ENCODE data around the gene FUT1. TPM values are rescaled to one million over a fixed set of nuclear protein-coding genes. Genes with fewer than 3 reads are reported as not detected.

FUT1 gene
- total RNA-seq, 2 experiments from 2014 or later, result 0.16 to 0.26 TPM

DNA sequence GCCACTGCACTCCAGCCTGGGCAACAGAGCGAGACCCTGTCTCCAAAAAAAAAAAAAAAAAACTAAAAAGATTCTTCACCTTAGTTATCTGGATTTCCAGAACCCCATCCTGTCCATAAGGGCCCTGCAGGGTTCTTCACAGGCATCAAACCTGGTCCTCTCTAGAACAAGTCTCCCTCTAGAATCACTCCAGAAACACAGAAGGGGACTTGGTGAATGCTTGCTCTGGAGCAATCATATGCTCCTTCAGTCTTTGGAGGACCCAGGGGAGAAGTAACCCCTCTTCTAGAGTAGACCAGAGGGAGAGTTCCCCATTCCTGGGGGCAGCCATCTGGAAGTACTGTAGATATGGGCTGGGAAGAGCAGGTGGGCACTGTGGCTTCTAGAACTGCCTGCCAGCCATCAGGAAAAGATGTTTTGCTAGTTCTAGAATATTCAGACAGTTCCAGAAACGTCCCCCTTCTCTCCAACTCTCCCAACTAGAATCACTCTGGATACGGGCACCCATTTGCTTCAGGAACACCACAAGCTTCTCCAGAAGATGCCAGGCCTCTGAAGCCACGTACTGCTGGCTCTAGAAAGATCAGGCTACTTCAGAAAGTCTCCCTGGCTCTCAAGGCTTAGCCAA lies 2.8 kb downstream of the FUT1 start:
- ChIA-PET CTCF (no interaction called here), POLR2A (no interaction called here)
- ATAC-seq, result no peak
- H3K9me3 Mint-ChIP-seq (ENCODE audit: insufficient read depth), result peaks cover 10% of the 10 kb centered on the region
- H3K27me3 Mint-ChIP-seq (ENCODE audit: low read depth), result peaks cover 25% of the 10 kb centered on the region
- no peak for DNase-seq
- H3K36me3 Mint-ChIP-seq (ENCODE audit: low read depth), result no peaks in the 10 kb centered on the region
- peaks cover 26% of the 10 kb centered on the region for H3K4me1 Mint-ChIP-seq (ENCODE audit: low read depth)
- no peak overlapping the region for H3K27ac Mint-ChIP-seq
- no peak overlapping the region for H3K4me3 Mint-ChIP-seq

DNA sequence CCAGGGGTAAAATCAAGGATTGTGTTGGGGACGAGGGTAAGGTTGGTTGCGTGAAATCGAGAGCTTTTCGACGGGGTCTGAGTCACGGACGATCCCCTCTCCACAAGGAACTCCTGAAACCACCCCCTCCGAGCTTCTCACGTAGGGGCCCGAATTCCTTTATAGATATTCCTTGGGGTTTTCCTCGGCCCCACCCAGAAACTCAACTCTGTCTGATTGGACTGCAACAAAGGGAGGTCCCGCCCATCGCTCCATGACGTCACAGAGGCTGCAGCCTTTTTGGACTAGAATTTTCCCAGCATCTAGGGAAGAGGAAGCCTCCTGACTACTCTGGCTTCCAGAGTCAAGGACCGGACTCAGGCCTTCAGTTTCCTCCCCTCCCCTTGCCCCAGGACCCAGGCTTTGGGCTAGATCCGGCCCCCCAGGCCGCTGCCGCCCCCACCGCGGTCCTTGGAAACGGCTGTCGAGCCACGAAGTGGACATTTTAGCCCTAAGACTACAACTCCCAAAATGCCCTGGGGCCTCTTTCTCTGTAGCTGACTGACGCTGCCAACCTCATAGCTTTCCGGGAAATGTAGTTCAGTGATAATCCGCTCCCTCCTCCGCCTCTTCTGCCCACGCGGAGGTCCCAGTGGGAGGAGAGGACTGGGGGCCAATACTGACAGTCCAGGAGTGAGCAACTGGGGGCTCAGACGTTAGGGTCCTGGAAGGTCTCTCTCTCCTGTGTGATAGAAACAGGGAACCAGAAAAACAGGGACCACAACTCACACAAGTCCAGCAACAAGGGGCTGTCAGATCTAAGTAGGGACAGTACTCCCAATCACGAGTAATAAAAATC lies 5.5 kb downstream of the FUT1 start, which contains the start of gene IZUMO1:
IZUMO1 (minus strand) TSS at position 172 of the 838 bp plus-strand sequence. CDS start 1,050 bp downstream, outside the sequence.
- ATAC-seq, result peak; percentile 72
- peak within 1 kb of the TSS; percentile 31 for H3K4me3 Mint-ChIP-seq
- H3K27ac Mint-ChIP-seq, result no peak within 1 kb of the TSS
- no peaks in the 10 kb centered on the region for H3K36me3 Mint-ChIP-seq (ENCODE audit: low read depth)
- peaks cover 10% of the 10 kb centered on the region for H3K9me3 Mint-ChIP-seq (ENCODE audit: insufficient read depth)
- ChIA-PET POLR2A (interaction anchor here (0.5 to 0.9 kb wide), 2 partner anchors 30 to 1539 kb away, joined by 3 read pairs; no protein-coding TSS in a partner anchor), CTCF (interaction anchor here (1.4 to 1.7 kb wide), 3 partner anchors 8 to 95 kb away, joined by 3 to 5 read pairs (median 4); no protein-coding TSS in a partner anchor)
- H3K4me1 Mint-ChIP-seq (ENCODE audit: low read depth), result peaks cover 14% of the 10 kb centered on the region
- DNase-seq, result peak; percentile 68
- peaks cover 11% of the 10 kb centered on the region for H3K27me3 Mint-ChIP-seq (ENCODE audit: low read depth)

DNA sequence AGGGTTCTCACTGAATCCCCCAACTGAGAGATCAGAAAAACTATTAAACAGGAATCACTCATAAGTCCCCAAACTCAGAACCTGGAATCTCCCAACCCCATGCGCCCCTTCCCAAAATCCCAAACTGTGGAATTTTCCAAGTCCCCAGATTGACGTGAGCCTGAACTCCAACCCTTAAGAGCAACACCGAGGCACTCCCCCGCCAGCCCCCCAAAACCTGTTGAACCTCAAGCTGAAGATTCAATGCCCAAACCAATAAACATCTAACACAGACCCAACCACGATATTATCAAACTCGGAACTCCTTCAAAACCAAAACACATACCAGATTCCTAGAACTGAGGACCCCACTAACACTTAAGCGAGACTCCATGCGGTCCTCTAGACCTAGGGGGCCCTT lies 6.3 kb downstream of the FUT1 start:
- Mint-ChIP-seq H3K4me1 (ENCODE audit: low read depth) (peaks cover 18% of the 10 kb centered on the region), H3K27ac (no peak overlapping the region), H3K36me3 (ENCODE audit: low read depth) (no peaks in the 10 kb centered on the region), H3K9me3 (ENCODE audit: insufficient read depth) (peaks cover 10% of the 10 kb centered on the region), H3K27me3 (ENCODE audit: low read depth) (peaks cover 12% of the 10 kb centered on the region), H3K4me3 (no peak overlapping the region)
- ATAC-seq (no peak), DNase-seq (no peak)
- ChIA-PET CTCF (interaction anchor here (1.5 kb wide), 1 partner anchor 96 kb away, joined by 4 read pairs; no protein-coding TSS in a partner anchor), POLR2A (interaction anchor here (0.5 to 0.9 kb wide), 2 partner anchors 29 to 1538 kb away, joined by 3 read pairs; no protein-coding TSS in a partner anchor)

DNA sequence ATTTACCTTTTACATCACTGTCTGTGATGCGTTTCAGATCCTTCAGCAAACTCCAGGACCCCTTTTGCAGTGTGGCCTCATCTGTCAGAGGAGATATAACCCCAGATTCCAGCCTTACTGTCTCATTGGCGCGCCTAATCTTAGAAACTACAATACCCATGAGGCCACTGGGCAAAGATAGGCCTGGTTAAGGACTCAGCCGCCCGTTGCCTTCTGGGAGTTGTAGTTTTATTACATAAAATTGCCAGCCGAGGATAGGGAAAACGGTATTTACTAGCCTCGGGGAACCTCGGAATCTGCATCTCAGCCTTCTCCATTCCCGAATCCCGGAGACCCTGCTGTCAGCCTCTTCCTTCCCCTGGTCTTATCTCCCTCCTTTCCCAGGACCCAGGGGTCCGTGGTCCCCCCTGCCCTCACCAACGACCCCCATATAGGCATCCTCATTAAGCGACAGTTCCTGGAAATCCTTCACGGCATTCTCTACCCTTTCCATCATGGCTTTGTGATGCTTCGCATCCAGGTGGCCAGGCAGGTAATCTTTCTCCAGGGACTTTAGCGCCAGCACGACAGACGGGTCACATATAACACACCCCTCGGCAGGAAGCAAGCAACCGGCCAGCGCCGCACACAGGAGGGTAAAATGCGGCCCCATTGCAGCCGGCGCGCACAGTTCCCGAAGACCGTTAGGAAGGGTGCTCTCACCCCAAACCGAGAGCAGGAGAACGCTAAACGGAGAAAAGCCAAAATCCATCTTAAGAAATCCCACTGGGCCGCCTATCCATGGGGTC lies 7.0 kb downstream of the FUT1 start:
- peaks cover 10% of the 10 kb centered on the region for H3K9me3 Mint-ChIP-seq (ENCODE audit: insufficient read depth)
- H3K27ac Mint-ChIP-seq, result no peak overlapping the region
- DNase-seq, result peak; percentile 68
- ChIA-PET POLR2A (interaction anchor here (1.5 kb wide), 1 partner anchor 32 kb away, joined by 5 read pairs; no protein-coding TSS in a partner anchor), CTCF (no interaction called here)
- H3K27me3 Mint-ChIP-seq (ENCODE audit: low read depth), result peaks cover 14% of the 10 kb centered on the region
- ATAC-seq, result peak; percentile 68
- no peak overlapping the region for H3K4me3 Mint-ChIP-seq
- H3K36me3 Mint-ChIP-seq (ENCODE audit: low read depth), result no peaks in the 10 kb centered on the region
- peaks cover 21% of the 10 kb centered on the region for H3K4me1 Mint-ChIP-seq (ENCODE audit: low read depth)

DNA sequence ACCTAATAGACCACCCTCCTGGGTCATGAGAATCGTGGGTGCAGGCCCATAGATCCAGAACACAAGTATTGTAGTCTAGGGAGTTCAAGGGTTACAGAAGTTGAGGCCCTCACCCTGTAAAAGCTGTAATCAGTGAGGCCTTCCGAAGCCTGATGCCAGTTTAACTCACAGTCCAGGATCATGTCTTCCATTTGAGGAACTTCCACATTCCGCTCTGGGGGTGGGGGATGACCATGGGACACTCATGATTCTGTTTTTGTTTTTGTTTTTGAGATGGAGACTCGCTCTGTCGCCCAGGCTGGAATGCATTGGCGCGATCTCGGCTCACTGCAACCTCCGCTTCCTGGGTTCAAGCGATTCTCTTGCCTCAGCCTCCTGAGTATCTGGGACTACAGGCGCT lies 10.3 kb downstream of the FUT1 start:
- DNase-seq, result no peak
- H3K36me3 Mint-ChIP-seq (ENCODE audit: low read depth), result no peaks in the 10 kb centered on the region
- ChIA-PET CTCF (no interaction called here), POLR2A (no interaction called here)
- H3K27ac Mint-ChIP-seq, result no peak overlapping the region
- H3K27me3 Mint-ChIP-seq (ENCODE audit: low read depth), result peaks cover 19% of the 10 kb centered on the region
- peaks cover 10% of the 10 kb centered on the region for H3K9me3 Mint-ChIP-seq (ENCODE audit: insufficient read depth)
- H3K4me3 Mint-ChIP-seq, result no peak overlapping the region
- ATAC-seq, result no peak
- peaks cover 37% of the 10 kb centered on the region for H3K4me1 Mint-ChIP-seq (ENCODE audit: low read depth)

DNA sequence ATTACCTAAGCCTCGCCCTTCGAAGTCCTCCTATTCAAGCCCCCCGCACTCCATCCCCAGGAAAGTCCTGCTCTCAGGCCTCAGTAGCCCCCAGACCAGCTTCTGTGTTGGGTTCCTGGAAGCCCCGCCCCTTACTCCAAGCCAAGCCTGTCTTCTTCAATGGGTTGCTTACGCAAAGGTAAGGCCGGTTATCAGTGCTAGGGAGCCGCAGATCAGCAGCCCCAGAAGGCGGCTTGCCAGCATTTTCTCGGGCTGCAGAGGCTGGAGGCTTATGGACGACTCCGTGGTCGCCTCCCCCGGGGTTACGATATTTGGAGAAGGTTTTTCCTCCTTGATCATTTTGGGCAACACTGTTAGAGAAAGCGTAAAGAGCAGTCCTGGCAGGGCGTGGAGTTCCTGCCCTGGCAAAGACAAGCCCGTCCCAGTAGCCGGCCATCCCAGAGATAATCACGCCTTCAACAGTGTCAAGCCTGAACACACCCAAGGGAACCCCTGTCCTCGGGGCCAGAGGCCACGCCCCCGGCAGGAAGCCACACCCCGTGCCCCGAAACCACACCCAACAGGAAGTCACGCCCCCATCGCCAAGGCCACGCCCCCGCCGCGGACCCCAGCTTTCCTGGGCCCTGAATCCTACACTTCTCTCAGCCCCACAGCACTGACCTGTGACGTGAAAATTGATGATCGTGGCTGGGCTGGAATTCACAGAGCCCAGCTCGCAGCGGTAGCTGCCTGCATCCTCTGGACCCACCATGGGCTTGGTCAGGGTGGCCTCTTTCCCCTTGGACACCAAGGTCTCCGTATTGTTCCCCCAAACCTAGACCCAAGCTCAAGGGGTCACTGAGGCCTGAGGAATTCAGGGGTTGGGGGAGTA lies 11.1 kb downstream of the FUT1 start:
- peaks cover 34% of the 10 kb centered on the region for H3K4me1 Mint-ChIP-seq (ENCODE audit: low read depth)
- CTCF ChIA-PET, result no interaction called here
- DNase-seq (peak; percentile 54), ATAC-seq (no peak)
- H3K4me3 Mint-ChIP-seq, result no peak overlapping the region
- POLR2A ChIA-PET, result no interaction called here
- no peak overlapping the region for H3K27ac Mint-ChIP-seq
- H3K27me3 Mint-ChIP-seq (ENCODE audit: low read depth), result peaks cover 19% of the 10 kb centered on the region
- no peaks in the 10 kb centered on the region for H3K36me3 Mint-ChIP-seq (ENCODE audit: low read depth)
- peaks cover 10% of the 10 kb centered on the region for H3K9me3 Mint-ChIP-seq (ENCODE audit: insufficient read depth)

DNA sequence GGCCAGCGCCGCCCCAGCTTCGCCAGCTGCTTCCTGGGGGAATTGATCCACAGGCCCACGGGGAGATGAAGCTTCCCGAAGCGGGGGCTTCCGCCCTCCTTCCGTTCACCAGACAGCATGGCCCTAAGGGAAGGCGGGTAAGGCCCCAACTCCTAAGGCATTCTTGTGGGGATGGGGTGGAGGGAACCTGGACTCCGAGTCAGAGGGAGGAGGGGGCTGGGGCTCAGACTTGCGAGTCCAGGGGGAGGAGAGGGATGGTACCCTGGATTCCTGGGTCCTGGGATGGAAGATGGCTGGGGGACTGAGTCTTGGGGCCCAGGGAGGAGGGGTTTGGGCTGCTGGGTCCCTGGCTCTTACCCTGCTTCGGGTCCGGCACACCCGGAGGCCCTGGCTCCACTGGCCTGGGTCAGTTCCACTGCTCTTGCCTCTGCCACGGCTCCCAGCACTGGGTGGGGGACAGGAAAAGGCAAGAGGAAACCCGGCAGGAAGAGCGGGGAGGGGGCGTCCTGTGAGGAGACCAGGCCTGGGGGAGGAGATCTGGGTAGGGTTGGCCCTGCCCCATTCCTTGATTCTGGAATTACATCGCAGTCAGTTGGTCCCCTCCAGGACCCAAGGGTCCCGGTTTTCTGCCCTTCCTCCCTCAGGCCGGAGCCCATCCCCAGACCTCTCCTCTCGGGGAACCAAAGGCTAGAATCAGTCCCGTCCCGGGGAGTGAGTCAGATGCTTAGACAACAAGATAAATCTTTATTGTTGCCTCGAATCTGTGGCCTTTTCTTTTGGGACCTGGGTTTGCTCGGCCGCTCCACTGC lies 12.1 kb downstream of the FUT1 start, which contains the start of gene RASIP1:
RASIP1 (minus strand) TSS at position 447 of the 809 bp plus-strand sequence; CDS start at position 119, 328 bp downstream.
- no peaks in the 10 kb centered on the region for H3K36me3 Mint-ChIP-seq (ENCODE audit: low read depth)
- ChIA-PET CTCF (interaction anchor here (1.7 to 2.2 kb wide), 2 partner anchors 95 to 257 kb away, joined by 3 to 18 read pairs; partner anchors contain the start of gene CA11), POLR2A (interaction anchor here (2.3 kb wide), 1 partner anchor 19 kb away, joined by 6 read pairs; no protein-coding TSS in a partner anchor)
- peaks cover under 1% of the 10 kb centered on the region for H3K9me3 Mint-ChIP-seq (ENCODE audit: insufficient read depth)
- H3K27me3 Mint-ChIP-seq (ENCODE audit: low read depth), result peaks cover 14% of the 10 kb centered on the region
- ATAC-seq (no peak), DNase-seq (no peak)
- no peak within 1 kb of the TSS for H3K4me3 Mint-ChIP-seq
- H3K27ac Mint-ChIP-seq, result no peak within 1 kb of the TSS
- H3K4me1 Mint-ChIP-seq (ENCODE audit: low read depth), result peaks cover 29% of the 10 kb centered on the region

DNA sequence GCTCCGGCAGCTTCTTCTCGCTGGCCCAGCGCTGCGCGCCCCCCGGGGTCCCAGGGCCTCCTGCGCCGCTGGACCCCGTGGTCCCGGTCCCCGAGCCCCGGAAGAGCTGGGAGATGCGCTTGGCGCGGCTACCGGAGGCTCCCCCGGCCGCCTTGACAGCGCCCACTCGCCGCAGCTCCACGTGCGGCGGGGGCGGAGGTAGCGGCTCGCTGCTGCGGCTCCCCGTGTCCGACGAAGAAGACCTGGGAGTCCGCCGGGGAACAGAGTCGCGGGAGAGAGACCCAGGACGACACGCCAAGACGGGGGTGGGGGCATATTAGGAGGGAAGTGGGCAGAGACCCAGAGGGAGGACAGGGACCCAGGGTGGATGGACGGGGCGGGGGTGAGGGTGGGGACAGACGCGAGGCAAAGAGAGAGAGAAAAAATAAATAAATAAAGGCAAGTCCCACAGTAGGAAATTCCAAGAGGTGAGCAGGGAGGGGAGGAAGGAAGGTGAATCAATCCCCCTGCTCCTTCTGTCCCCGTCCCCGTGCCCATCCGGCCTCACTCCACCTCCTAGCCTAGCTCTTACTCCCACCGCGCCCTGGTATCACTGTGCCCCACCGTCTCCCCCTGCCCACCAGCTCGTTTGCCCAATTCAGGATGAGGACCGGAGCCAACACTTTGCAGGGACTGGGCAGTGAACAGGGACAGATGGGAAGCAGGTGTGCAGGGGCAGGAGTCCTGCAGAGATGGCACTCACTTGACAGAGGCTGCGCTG lies 12.9 kb downstream of the FUT1 start:
- POLR2A ChIA-PET, result interaction anchor here (2.3 kb wide), 1 partner anchor 19 kb away, joined by 6 read pairs; no protein-coding TSS in a partner anchor
- Mint-ChIP-seq H3K36me3 (ENCODE audit: low read depth) (no peaks in the 10 kb centered on the region), H3K9me3 (ENCODE audit: insufficient read depth) (no peaks in the 10 kb centered on the region), H3K4me1 (ENCODE audit: low read depth) (peaks cover 29% of the 10 kb centered on the region), H3K27ac (no peak overlapping the region), H3K27me3 (ENCODE audit: low read depth) (peaks cover 14% of the 10 kb centered on the region), H3K4me3 (no peak overlapping the region)
- CTCF ChIA-PET, result interaction anchor here (1.1 to 2.9 kb wide), 8 partner anchors 8 to 258 kb away, joined by 3 to 18 read pairs (median 9); partner anchors contain the start of genes BAX and CA11
- ATAC-seq, result peak; percentile 1
- no peak for DNase-seq

DNA sequence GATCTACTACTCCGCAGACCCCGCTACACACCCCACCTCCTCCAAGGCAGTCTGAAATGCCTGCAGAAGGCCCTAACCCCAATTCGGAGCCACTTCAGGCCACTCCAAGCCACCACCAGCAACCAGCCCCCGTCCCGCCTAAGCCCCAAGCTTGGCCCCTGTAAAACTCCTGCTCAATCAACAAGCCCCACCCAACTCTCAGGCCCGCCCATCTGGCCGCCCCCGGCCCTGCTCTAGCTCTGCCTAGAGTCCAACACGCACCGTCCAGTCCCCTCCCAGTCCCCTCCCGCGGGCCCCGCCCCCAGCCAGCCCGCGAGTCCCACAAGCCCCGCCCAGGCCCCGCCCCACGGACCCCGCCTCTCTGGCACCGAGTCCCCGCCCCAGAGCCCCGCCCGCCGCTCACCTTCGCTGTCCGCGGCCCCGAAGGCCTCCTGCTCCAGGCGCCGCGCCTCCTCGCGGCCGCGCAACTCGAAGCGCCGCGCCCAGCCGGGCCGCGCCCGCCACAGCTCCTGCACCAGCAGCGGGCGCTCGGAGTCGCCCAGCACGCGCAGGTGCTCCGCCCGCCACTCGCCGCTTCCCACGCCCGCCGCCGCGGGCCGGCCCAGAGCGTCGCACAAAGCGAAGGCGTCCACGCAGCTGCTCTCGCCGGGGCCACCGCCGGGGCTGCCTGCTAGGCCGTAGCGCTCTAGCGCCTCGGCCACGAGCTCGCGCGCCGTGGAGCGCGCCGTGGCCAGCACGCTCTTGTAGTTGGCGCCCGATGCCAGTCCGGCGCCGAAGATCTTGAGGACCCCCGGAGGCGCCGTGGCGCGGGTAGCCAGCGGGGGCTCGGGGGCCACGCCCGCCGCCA lies 13.7 kb downstream of the FUT1 start:
- POLR2A ChIA-PET, result interaction anchor here (0.7 to 2.3 kb wide), 2 partner anchors 11 to 18 kb away, joined by 3 to 6 read pairs; no protein-coding TSS in a partner anchor

More for the DNA sequence above, 13.7 kb downstream of the FUT1 start:
- ATAC-seq, result peak; percentile 98
- Mint-ChIP-seq H3K4me1 (ENCODE audit: low read depth) (peaks cover 29% of the 10 kb centered on the region), H3K4me3 (peak overlapping the region; percentile 34), H3K27ac (no peak overlapping the region), H3K36me3 (ENCODE audit: low read depth) (no peaks in the 10 kb centered on the region), H3K9me3 (ENCODE audit: insufficient read depth) (no peaks in the 10 kb centered on the region), H3K27me3 (ENCODE audit: low read depth) (peaks cover 14% of the 10 kb centered on the region)
- CTCF ChIA-PET, result interaction anchor here (0.9 to 2.9 kb wide), 9 partner anchors 9 to 259 kb away, joined by 3 to 18 read pairs (median 5); partner anchors contain the start of genes BAX and CA11
- peak; percentile 94 for DNase-seq
